Neuron (in vitro differentiated cells): Measurements from ENCODE around the gene LCN1.

Experiments
- H2AFZ ChIP-seq: one replicate; pipeline ENCODE4 v1.6.1; 2013; ENCODE audit warnings: low read depth, mild to moderate bottlenecking, inconsistent platforms, low read length, moderate library complexity
- H3K27me3 ChIP-seq: one replicate; pipeline ENCODE4 v1.6.1; 2013; ENCODE audit warnings: low read length; ENCODE audit not compliant: insufficient read depth
- H3K36me3 ChIP-seq: one replicate; pipeline ENCODE4 v1.6.1; 2013; ENCODE audit warnings: low read length; ENCODE audit not compliant: insufficient read depth
- H3K4me1 ChIP-seq: one replicate; pipeline ENCODE4 v1.6.1; 2013; ENCODE audit warnings: low read length; ENCODE audit not compliant: insufficient read depth
- H3K4me3 ChIP-seq: 2 replicates; pipeline ENCODE4 v1.5.1; 2013; ENCODE audit warnings: mild to moderate bottlenecking, low read length, moderate library complexity
- H3K9me3 ChIP-seq: one replicate; pipeline ENCODE4 v1.6.1; 2013; ENCODE audit warnings: low read length

LCN1 gene

DNA sequence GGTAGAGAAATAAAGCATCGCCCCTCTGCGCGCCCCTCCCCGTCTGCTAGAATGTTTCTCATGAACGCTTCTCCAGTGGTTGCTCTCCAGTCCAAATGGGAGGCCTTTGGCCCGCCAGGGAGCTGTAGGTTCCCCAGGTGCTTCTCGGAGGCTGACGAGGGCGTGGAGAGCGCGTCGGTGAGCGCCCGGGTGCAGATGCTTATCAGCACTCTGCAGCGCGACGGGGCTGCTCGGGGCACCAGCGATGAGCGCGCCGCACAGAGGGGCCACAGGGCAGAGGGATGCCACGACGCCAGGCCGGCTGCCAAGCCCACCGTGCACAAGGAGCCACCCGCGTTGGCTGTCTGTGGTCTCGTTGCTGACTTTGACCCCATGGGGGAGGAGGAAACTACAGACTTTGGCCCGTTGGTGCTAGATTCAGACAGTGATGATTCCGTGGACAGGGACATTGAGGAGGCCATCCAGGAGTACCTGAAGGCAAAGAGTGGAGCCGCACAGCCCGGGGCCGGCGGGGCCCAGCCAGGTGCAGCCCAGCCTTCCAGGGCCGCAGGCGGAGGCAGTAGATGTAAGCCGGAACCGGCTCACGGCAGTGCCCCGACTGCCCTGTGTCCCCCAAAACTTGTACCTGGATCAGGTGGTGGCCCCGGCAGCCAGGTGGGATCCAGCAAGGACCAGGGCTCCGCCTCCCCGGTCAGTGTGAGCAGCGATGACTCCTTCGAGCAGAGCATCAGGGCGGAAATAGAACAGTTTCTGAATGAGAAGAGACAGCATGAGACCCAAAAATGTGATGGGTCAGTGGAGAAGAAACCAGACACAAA lies 36.6 kb upstream of the LCN1 start:
- Histone ChIP-seq H2AFZ (no peak overlapping the region), H3K4me1 (peaks cover 10% of the 10 kb centered on the region), H3K36me3 (peaks cover 53% of the 10 kb centered on the region), H3K27me3 (no peaks in the 10 kb centered on the region), H3K9me3 (no peaks in the 10 kb centered on the region), H3K4me3 (no peak overlapping the region)

- Histone ChIP-seq H3K4me3 (no peak overlapping the region), H3K4me1 (peaks cover 11% of the 10 kb centered on the region), H3K27me3 (no peaks in the 10 kb centered on the region), H3K36me3 (peaks cover 54% of the 10 kb centered on the region), H2AFZ (no peak overlapping the region), H3K9me3 (no peaks in the 10 kb centered on the region)
Measured at GRCh38 chr9:135485385-135485784, 35.9 kb upstream of the LCN1 start.

DNA sequence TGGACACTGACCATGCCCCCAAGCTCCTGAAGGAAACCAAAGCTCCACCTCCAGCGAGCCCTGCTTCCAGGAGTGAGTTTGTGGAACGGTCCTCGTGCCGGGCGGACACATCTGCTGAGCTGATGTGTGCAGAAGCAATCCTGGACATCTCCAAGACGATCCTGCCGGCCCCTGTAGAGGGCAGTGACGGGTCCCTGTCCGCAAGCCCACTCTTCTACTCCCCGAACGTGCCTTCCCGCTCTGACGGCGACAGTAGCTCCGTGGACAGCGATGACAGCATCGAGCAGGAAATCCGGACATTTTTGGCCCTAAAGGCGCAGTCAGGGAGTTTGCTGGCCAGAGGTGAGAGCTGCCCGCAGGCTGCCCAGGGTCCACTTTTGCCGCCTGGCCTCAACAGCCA lies 35.4 kb upstream of the LCN1 start:
- no peak overlapping the region for H3K4me3 ChIP-seq
- no peaks in the 10 kb centered on the region for H3K9me3 ChIP-seq
- no peaks in the 10 kb centered on the region for H3K27me3 ChIP-seq
- H2AFZ ChIP-seq, result no peak overlapping the region
- H3K4me1 ChIP-seq, result peaks cover 8% of the 10 kb centered on the region
- H3K36me3 ChIP-seq, result peaks cover 54% of the 10 kb centered on the region

GRCh38 chr9:135486267-135487065 lies 34.8 kb upstream of the LCN1 start:
- H3K4me1 ChIP-seq, result peaks cover 3% of the 10 kb centered on the region
- H3K27me3 ChIP-seq, result no peaks in the 10 kb centered on the region
- no peak overlapping the region for H3K4me3 ChIP-seq
- peaks cover 54% of the 10 kb centered on the region for H3K36me3 ChIP-seq
- H3K9me3 ChIP-seq, result no peaks in the 10 kb centered on the region
- H2AFZ ChIP-seq, result no peak overlapping the region

- no peaks in the 10 kb centered on the region for H3K27me3 ChIP-seq
- H3K9me3 ChIP-seq, result no peaks in the 10 kb centered on the region
- peaks cover 54% of the 10 kb centered on the region for H3K36me3 ChIP-seq
- H3K4me1 ChIP-seq, result peaks cover 3% of the 10 kb centered on the region
- no peak overlapping the region for H2AFZ ChIP-seq
- H3K4me3 ChIP-seq, result no peak overlapping the region
Measured at GRCh38 chr9:135487281-135488012, 33.8 kb upstream of the LCN1 start.

- Histone ChIP-seq H3K4me3 (no peak overlapping the region), H2AFZ (no peak overlapping the region), H3K36me3 (peaks cover 54% of the 10 kb centered on the region), H3K4me1 (peaks cover 3% of the 10 kb centered on the region), H3K27me3 (no peaks in the 10 kb centered on the region), H3K9me3 (no peaks in the 10 kb centered on the region)
Measured at GRCh38 chr9:135488013-135488330, 33.3 kb upstream of the LCN1 start.

- no peaks in the 10 kb centered on the region for H3K9me3 ChIP-seq
- no peak overlapping the region for H3K4me3 ChIP-seq
- H3K4me1 ChIP-seq, result peaks cover 3% of the 10 kb centered on the region
- no peak overlapping the region for H2AFZ ChIP-seq
- H3K27me3 ChIP-seq, result no peaks in the 10 kb centered on the region
- peaks cover 50% of the 10 kb centered on the region for H3K36me3 ChIP-seq
Measured at GRCh38 chr9:135488527-135488926, 32.7 kb upstream of the LCN1 start.

DNA sequence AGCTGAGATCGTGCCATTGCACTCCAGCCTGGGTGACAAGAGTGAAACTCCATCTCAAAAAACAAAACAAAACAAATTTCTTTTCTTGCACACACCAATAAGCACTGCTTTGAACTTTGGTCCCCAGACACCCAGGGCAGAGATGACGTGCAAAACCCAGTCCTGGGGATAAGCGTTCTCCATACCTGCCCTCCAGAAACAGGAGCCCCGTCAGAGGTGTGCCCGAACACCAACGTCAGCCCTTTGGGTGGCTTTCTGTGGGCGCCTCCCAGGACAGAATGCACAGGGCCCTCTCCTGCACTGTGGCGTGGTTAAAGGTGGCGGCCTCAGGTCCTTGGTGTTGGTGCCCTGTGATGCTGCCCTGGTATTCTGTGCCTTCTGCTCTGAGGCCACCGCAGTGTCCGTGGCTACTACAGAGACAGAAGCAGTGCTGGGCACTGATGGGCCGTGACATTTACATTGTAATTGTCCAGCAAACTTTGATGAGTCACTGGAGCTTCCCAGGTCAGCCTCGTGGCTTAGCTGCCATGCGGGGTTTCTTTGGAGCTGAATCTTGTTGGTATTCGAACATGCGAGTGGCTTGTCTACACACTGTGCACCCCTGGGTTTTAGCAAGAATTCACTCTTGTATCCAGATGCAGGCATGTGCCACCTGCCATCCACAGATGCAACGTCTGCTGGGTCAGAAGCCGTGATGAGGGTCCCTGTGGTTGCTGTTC lies 31.9 kb upstream of the LCN1 start:
- no peak overlapping the region for H3K4me3 ChIP-seq
- no peaks in the 10 kb centered on the region for H3K9me3 ChIP-seq
- H3K27me3 ChIP-seq, result no peaks in the 10 kb centered on the region
- peaks cover 42% of the 10 kb centered on the region for H3K36me3 ChIP-seq
- H2AFZ ChIP-seq, result no peak overlapping the region
- peaks cover 3% of the 10 kb centered on the region for H3K4me1 ChIP-seq

DNA sequence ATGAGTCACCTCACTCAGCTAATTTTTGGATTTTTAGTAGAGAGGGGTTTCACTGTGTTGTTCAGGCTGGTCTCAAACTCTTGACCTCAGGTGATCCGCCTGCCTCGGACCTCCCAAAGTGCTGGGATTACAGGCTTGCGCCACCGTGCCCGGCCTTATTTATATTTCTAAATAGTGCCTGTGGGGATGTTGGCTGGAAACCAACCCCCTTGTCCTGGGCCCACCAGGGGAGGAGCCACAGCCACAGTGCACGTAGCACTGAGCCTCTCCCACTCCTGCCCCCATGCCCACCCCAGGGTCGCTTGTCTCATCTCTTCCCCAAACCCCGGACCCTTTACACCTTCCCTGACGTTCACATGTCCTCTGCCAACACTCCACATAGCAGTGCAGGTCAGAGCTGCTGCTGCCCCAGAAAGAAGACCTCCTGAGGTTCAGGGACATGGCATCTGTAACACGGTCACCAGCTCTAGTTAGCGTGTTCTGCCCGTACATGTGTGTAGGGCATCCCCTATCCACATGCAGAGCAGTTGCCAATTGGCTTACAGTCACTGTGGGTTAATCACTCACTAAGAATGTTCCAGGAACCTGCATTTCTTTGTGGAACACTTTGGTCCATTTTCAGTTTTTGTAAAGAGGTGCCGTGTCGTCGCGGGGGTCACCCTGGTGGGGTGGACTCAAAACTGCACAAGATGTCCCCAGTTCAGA lies 30.9 kb upstream of the LCN1 start:
- no peak overlapping the region for H3K4me3 ChIP-seq
- H2AFZ ChIP-seq, result no peak overlapping the region
- H3K9me3 ChIP-seq, result no peaks in the 10 kb centered on the region
- no peaks in the 10 kb centered on the region for H3K27me3 ChIP-seq
- H3K36me3 ChIP-seq, result peaks cover 32% of the 10 kb centered on the region
- H3K4me1 ChIP-seq, result peaks cover 3% of the 10 kb centered on the region

GRCh38 chr9:135490980-135491464 lies 30.2 kb upstream of the LCN1 start:
- H3K36me3 ChIP-seq, result peaks cover 26% of the 10 kb centered on the region
- no peaks in the 10 kb centered on the region for H3K27me3 ChIP-seq
- no peak overlapping the region for H2AFZ ChIP-seq
- no peak overlapping the region for H3K4me3 ChIP-seq
- peaks cover 3% of the 10 kb centered on the region for H3K4me1 ChIP-seq
- no peaks in the 10 kb centered on the region for H3K9me3 ChIP-seq

DNA sequence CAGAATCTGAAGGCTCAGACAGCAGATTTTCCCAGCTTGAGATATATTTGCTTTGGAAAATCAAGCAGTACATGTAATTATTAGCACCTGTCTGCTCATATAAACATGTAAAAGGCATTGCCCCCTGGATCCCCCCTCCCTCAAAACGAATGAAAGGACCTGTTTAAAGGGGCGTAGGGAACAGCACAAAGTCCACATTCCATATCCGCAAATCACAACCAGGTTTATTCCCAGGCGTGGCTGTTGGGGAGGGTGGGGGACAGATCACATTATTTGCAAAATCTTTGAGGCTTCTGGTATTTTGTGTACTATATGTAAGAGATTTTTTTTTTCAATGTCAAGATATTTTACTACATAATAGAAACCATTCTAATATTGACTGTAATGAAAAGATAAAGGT lies 29.5 kb upstream of the LCN1 start:
- H3K4me1 ChIP-seq, result peaks cover 3% of the 10 kb centered on the region
- H3K4me3 ChIP-seq, result no peak overlapping the region

More for the DNA sequence above, 29.5 kb upstream of the LCN1 start:
- H3K9me3 ChIP-seq, result no peaks in the 10 kb centered on the region
- peaks cover 18% of the 10 kb centered on the region for H3K36me3 ChIP-seq
- no peak overlapping the region for H2AFZ ChIP-seq
- H3K27me3 ChIP-seq, result no peaks in the 10 kb centered on the region
